CD4-positive, alpha-beta T cell treated with Interleukin-15 for 4 hours (primary cell): ENCODE measurements around the gene BLOC1S1.

Experiments
- DNase-seq: peaks from one replicate; pipeline ENCODE4 v3.0.0-alpha.2; 2020; ENCODE audit warnings: low spot score

Gene BLOC1S1

GRCh38 chr12:55694651-55695050 is 21.2 kb upstream of the BLOC1S1 start:
- no peak for DNase-seq

DNA sequence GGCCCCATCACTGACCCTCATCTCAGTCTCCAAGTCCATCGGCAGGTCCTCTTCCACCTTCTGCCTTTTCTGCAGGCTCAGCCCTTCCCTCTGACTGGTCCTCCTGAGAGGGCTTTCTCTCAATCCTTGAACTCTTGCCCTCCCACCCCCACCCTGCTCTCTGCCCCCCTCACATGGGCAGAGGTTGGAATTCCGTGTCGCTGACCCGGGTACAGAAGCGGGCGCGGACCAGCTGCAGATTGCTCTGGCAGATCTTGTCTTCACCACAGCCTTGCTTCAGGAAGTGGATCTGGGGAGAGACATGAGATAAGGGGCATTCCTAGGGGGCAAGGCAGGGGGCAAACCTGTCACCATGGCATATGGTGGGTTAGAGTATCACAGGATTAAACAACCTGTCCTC is 20.5 kb upstream of the BLOC1S1 start:
- no peak for DNase-seq

DNA sequence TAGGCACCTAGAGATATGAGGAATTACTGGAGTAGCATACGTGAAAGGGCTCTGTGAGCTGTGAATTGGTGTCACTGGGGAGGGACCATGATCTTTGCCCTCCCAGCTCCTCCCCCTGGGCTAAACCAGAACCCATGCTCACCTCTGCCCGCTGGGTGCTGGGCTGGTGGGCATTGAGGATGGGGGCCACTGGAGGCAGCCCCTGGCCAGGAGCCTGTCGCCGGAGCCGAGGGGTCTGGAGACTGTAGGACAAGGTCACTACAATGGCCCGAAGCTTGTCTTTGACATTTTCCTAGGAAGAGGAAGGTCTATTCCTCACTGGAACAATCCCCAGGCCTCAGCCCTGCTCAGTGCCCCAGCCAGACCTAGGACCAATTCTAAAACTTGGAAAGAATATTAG is 19.7 kb upstream of the BLOC1S1 start:
- no peak for DNase-seq

GRCh38 chr12:55696796-55697462 is 18.9 kb upstream of the BLOC1S1 start:
- DNase-seq, result no peak

DNA sequence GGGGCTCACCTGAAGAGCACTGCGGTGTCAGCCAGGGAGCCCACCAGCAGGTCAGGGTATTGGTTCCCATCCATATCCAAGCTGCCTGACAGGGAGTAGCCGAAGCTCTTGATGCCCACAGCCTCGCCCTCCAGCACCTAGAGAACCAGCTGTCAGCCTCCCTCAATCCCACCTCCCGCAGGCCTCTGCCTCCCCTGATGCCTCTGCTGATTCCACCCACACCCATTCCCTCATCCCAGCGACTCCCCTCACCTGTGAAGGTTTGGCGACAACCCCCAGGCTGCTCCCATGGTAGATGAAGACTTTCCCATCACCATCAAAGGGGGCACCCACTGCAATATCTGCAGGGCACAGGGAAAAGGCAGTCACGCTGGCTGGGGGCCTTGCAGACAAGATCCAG is 18.2 kb upstream of the BLOC1S1 start:
- no peak for DNase-seq

- DNase-seq, result no peak
These were observed 17.4 kb upstream of the BLOC1S1 start for GRCh38 chr12:55698241-55698955.

GRCh38 chr12:55698965-55699364 is 16.9 kb upstream of the BLOC1S1 start:
- DNase-seq, result no peak

DNA sequence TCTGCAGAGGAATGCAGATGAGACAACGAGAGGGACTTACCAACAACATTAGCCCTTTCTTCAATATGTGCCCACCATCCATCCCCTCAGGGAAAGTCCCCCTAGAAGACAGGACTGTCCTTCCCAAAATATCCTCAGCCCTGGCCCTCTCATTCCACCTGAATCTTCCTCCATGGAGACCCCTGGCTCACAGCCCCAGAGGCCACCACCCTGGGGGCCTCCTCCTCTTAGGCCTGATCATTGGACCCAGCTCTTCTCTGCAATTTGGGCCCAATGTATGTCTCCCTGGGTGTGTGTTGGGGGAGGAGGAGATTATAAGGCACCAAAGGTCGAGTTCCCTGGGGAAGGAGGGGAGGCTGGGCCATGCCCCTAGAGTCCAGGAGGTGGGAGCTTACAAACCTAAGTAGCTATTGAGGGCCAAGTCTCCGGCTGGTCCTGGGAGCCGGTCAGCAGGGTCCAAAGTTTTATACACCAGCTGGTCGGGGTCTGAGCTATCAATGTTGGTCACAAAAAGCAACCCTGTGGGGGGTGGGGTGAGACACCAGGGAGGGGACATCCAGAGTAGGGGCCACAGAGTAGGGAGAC is 16.3 kb upstream of the BLOC1S1 start:
- no peak for DNase-seq

GRCh38 chr12:55700255-55701018 is 15.4 kb upstream of the BLOC1S1 start:
- no peak for DNase-seq

GRCh38 chr12:55702861-55703260 is 13.0 kb upstream of the BLOC1S1 start:
- no peak for DNase-seq

GRCh38 chr12:55703288-55703687 is 12.6 kb upstream of the BLOC1S1 start:
- no peak for DNase-seq

DNA sequence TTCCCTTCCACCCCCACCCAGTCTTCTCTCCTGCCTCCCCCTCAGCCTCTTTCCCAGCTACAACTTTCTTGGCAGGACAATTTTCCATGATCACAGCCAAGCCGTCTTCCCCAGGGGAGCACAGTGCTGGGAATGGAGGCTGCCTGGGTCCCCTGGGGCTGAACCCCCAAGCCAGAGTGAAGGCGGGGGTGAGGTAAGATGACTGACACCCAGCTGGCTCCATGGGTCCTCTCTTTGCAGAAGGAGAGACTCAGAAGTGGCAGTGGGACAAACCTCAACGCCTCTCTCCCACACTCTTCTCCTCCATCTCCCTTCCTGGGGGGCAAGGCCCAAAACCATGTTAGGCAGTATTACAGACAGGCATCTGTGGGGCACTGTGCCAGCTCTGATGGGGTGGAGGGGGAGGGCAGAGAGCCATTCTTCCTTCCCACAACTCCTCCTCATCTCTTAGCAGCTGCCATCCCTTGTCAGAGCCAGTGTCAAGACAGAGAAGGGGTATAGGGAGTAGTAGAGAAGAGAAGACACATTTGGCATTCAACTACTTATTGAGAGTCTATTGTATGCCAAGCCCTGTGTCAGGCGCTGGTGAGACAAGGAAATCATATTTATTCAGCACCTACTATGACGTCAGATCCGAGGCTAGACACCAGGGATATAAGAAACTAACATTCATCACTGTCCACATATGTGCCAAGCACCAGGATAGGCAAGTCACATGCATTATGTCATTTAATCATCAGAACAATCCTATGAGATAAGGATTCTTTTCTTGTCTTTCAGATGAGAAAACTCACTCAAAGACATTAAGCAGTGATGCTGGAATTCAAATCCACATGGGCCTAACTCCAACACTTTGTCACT is 11.7 kb upstream of the BLOC1S1 start:
- no peak for DNase-seq

GRCh38 chr12:55704824-55705718 is 10.8 kb upstream of the BLOC1S1 start:
- DNase-seq, result no peak

DNA sequence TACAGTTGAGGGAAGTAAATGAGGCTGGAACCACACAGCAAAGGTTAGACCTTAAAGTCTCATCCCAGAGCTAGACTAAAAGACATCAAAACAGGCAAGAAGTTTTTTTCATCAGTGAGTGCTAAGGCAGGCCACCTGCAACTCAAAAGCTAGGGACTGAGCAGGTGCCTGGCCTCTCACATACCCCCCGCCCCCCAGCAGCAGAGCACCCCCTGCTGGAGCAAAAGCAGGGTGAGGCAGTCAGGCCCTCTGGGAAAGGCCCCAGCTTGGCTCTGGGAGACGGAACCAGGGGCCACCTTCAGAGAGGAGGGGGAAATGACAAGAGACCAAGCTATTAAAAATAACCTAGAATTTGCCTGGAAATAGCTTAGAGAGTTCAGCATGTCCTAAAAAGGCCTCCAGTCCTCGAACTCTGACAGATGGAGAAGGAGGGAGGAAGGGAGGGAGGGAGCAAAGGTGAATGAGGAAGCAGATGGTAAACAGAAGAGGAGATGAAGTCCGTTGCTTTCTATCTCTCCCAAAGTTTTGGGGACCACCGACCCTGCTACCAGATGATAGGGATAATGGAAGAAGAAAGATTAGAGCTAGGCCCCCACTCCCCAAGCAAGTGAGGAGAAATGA is 10.0 kb upstream of the BLOC1S1 start:
- DNase-seq, result no peak

DNA sequence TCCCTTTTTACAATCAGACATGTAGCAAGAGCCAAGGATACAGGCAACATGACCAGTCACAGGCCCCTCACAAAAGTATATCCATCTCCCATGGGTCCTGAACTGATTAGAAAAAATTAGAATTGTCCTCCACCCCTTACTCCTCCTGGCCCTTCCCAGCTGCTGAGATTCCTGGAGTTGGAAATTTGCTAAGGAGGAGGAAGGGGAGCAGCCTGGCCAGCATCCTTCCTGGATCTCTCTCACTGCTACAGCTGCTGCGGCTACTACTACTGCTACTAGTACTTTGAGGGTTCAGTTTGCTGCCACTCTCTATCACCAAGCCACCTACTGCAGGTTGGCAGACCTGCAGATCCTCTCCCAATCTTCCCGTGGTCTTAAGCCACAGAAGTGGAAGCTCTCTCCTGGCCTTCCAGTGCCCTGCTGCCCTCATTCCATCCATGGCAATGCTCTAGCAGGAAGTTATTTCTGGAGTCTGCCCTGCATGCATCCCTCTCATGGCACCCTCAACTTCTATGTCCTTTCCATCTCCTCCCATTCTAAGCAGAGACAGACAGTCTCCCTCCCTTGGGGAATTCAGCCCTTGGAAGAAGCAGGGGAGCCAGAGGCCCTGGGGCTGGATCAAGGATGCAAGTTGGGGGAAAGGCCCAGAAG is 9.2 kb upstream of the BLOC1S1 start:
- no peak for DNase-seq

DNA sequence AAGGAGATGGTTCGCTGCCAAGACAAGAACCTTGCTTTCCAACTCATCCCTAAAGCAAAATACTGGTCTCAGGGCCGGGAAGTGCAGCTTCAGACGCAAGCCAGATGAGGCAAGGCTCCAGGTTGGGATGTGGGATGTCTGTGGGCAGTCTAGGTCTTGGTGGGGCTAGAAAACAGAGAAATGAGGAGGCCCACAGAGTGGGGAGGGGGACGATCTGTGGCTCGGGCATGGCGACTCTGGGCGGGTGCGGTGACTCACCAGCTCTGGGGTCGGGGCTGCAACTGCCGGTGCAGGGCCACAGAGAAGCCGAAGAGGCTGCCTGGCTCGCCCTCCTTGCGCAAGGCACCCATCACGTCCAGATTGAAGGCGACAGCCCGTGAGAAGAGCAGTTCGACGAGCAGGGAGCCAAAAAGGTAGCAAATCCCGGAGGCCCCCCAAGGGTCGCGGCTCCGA is 8.6 kb upstream of the BLOC1S1 start:
- no peak for DNase-seq

GRCh38 chr12:55707841-55708694 is 7.8 kb upstream of the BLOC1S1 start, which contains the start of gene ITGA7:
TSS of gene ITGA7 (minus strand) at chr12:55707904. CDS start at chr12:55707682, 222 bp downstream.
- DNase-seq, result peak; percentile 41

DNA sequence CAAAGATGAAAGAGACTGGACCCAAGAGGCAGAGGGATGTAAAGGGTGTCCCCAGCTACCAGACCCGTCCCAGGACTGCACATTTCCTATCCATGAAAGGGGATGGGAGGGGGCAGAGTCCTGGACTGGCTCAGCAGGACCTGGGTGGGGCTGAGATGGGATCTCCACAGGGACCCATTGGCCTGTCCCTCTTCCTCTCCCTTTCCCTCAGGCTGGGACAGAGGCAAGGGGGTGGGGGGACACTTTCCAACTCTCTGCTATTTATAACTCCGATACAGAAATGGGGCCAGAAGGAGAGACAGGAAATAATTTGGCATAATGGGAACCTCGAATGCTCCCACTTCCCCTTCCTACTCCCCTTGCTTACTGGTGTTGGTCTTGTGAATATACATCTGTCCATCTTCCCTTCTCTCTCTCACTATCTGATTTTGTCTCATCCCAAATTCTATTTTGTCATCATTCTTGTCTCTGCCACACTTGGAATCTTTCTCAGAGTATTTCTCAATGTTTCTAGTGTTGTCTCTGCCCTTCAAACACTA is 7.1 kb upstream of the BLOC1S1 start:
- DNase-seq, result no peak
